HFFc6 (cell line): ENCODE data around the gene TRPC5OS. TPM values are rescaled to one million over a fixed set of nuclear protein-coding genes. Genes with fewer than 3 reads are reported as not detected.

Source experiments
- DNase-seq: peaks from one replicate; pipeline ENCODE4 v3.0.0-alpha.2; 2018
- H3K27ac Mint-ChIP-seq: 2 replicates; pipeline ENCODE4 v1.8.0; 2020; ENCODE audit warnings: mild to moderate bottlenecking, mixed read lengths
- H3K27me3 Mint-ChIP-seq: 2 replicates; pipeline ENCODE4 v1.8.0; 2021; ENCODE audit warnings: mild to moderate bottlenecking, moderate library complexity, mixed read lengths; ENCODE audit not compliant: insufficient read depth
- H3K36me3 Mint-ChIP-seq: 2 replicates; pipeline ENCODE4 v1.8.0; 2021; ENCODE audit warnings: low read depth, mixed read lengths
- H3K4me1 Mint-ChIP-seq: 2 replicates; pipeline ENCODE4 v1.8.0; 2020; ENCODE audit warnings: low read depth, mixed read lengths
- H3K4me3 Mint-ChIP-seq: 2 replicates; pipeline ENCODE4 v1.8.0; 2020; ENCODE audit warnings: mild to moderate bottlenecking, moderate library complexity, mixed read lengths
- H3K9me3 Mint-ChIP-seq: 2 replicates; pipeline ENCODE4 v1.8.0; 2020; ENCODE audit warnings: mild to moderate bottlenecking, mixed read lengths
- total RNA-seq, 6 experiments: library from RNA; stranded (reverse); fragmentation: NEBNext Ultra II Directional; extraction: Animal tissue kit (Norgen Biotek cat#: 25700); gene quantifications; 2 replicates in 1 of 6; 3 replicates in 5 of 6; pipeline ENCODE4 v1.2.3, GENCODE V29; 2021
- TF ChIP-seq, protein P1 (sequence below): fragments of 200-600 bp; sonication (generic); IDR thresholded peaks from 2 replicates; pipeline ENCODE4 v1.5.0; 2021; ENCODE audit warnings: antibody characterized with exemption, mild to moderate bottlenecking

TRPC5OS gene
- total RNA-seq, 6 experiments from 2014 or later, result not detected

DNA sequence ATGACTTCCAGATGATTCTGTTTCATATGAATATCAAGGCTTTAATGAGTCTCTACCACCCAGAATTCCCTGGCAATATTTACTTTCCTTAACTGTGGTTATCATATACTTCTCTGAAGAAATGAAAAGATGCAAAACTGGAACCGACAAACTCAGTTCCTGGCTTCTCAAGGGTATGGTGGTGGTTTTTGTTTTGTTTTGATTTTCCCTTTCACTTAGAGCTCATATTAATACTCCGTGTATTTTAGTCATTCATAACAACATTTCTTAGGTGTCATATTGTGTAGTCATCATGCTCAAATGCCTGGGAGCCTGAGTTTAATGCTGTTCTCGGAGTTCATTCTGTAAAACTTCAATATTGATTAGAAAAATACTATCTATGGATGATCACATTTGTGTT lies 665 bp downstream of the TRPC5OS start:
- Mint-ChIP-seq H3K4me3 (no peak overlapping the region), H3K36me3 (no peaks in the 10 kb centered on the region), H3K4me1 (no peaks in the 10 kb centered on the region), H3K9me3 (no peaks in the 10 kb centered on the region; the same call in 1 of the 2 replicates), H3K27ac (no peak overlapping the region), H3K27me3 (no peaks in the 10 kb centered on the region)
- TF ChIP-seq, protein P1, sequence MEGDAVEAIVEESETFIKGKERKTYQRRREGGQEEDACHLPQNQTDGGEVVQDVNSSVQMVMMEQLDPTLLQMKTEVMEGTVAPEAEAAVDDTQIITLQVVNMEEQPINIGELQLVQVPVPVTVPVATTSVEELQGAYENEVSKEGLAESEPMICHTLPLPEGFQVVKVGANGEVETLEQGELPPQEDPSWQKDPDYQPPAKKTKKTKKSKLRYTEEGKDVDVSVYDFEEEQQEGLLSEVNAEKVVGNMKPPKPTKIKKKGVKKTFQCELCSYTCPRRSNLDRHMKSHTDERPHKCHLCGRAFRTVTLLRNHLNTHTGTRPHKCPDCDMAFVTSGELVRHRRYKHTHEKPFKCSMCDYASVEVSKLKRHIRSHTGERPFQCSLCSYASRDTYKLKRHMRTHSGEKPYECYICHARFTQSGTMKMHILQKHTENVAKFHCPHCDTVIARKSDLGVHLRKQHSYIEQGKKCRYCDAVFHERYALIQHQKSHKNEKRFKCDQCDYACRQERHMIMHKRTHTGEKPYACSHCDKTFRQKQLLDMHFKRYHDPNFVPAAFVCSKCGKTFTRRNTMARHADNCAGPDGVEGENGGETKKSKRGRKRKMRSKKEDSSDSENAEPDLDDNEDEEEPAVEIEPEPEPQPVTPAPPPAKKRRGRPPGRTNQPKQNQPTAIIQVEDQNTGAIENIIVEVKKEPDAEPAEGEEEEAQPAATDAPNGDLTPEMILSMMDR, result no peak
- no peak for DNase-seq

DNA sequence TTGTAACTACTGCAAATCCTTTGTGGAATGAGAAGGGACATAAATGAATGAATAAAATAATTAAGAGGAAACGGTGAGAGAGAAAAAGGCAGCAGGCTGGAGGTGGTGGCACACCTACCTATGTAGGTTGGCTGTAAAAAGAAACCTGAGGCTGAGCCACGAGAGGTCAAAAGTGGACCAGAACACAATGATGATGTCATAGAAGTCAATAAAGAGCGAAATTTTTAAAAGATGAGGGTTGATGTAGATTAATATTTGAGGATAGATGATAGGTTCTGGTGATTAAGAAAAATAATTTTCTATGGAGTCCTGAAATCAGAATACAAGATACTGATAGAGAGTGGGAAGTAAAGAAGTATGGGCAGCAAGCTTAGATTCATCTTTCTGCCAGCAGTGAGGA lies 1.7 kb downstream of the TRPC5OS start:
- no peaks in the 10 kb centered on the region for H3K4me1 Mint-ChIP-seq
- no peak overlapping the region for H3K4me3 Mint-ChIP-seq
- TF ChIP-seq, protein P1, result no peak
- no peaks in the 10 kb centered on the region; the same call in 1 of the 2 replicates for H3K9me3 Mint-ChIP-seq
- no peaks in the 10 kb centered on the region for H3K27me3 Mint-ChIP-seq
- no peak overlapping the region for H3K27ac Mint-ChIP-seq
- H3K36me3 Mint-ChIP-seq, result no peaks in the 10 kb centered on the region
- no peak for DNase-seq

DNA sequence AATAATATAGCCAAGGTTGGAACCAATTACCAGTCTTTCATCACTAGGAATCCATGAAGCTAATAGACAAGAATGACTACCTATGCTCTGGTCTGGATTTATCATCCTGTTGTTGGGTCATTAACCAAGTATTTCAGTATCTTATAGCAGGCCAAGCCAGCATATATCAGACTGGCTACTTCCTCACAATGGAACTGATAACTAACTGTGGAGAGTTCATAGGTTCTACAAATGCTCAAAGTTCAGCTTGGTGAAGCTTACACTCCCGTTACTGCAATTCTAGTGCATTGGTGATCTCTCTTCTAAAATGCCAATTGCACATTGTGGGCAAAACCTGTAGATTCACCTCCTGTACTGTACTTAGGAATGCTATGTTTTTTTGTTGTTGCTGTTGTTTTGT lies 4.8 kb downstream of the TRPC5OS start:
- TF ChIP-seq, protein P1, result no peak
- H3K27ac Mint-ChIP-seq, result no peak overlapping the region
- no peaks in the 10 kb centered on the region for H3K36me3 Mint-ChIP-seq
- no peak for DNase-seq
- H3K27me3 Mint-ChIP-seq, result no peaks in the 10 kb centered on the region
- H3K4me1 Mint-ChIP-seq, result no peaks in the 10 kb centered on the region
- H3K9me3 Mint-ChIP-seq, result no peaks in the 10 kb centered on the region; the same call in 1 of the 2 replicates
- H3K4me3 Mint-ChIP-seq, result no peak overlapping the region

DNA sequence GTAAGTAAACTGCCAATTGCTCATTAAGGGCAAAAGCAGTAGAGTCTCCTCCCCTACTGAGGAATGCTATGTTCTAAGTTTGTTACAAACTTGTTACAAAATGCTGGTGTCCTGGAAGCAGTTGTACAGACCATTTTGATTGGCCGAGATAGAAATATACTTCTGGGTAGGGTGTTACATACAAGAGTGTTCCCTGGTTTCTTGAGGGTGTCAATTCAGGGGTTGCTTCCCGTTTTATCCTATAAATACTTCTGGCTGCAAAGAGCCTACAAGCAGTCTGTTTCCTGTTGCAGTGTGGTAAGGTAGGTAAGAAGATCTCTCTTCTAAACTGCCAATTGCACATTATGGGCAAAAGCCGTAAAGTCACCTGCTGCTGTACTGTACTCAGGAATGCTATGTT lies 5.7 kb downstream of the TRPC5OS start:
- TF ChIP-seq, protein P1, result no peak
- Mint-ChIP-seq H3K9me3 (no peaks in the 10 kb centered on the region; the same call in 1 of the 2 replicates), H3K27ac (no peak overlapping the region), H3K27me3 (no peaks in the 10 kb centered on the region), H3K36me3 (no peaks in the 10 kb centered on the region), H3K4me1 (no peaks in the 10 kb centered on the region), H3K4me3 (no peak overlapping the region)
- no peak for DNase-seq

DNA sequence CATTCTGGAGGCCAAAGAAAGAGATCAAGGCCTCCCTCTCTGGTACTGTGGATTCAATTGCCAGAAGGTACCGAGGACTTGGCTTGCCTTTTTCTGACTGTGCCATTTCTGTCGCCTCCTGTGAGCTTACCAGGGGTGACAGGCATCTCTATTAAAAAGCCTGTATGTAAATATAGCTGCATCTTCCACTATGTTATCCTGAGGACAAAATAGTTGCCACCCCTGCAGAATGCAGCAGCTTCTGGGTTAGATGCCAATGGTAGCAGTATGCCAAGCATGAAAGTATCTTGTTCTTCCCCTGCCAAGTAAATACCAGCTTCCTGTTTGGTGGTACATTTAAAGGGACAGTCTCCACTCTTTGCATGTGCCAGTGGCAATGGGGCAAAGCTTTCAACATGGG lies 10.7 kb downstream of the TRPC5OS start:
- DNase-seq, result no peak
- Mint-ChIP-seq H3K4me1 (no peaks in the 10 kb centered on the region), H3K4me3 (no peak overlapping the region), H3K36me3 (no peaks in the 10 kb centered on the region), H3K9me3 (peaks cover 11% of the 10 kb centered on the region), H3K27ac (no peak overlapping the region), H3K27me3 (no peaks in the 10 kb centered on the region)
- TF ChIP-seq, protein P1, result no peak

DNA sequence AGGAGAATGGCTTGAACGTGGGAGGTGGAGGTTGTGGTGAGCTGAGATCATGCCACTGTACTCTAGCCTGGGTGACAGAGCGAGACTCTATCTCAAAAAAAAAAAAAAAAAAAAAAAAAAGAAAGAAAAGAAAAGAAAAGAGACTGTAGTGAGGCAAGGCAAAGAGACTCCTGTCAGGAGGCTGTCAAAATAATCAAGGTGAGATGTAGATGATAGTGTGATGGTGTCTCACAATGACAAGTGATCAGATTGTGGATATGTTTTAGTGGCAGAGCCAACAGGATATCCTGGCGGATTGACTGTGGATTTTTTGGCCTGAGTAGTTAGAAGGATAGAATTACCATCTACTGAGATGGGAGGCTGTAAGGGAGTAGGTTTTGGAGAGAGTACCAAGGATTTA lies 12.6 kb downstream of the TRPC5OS start:
- H3K27me3 Mint-ChIP-seq, result no peaks in the 10 kb centered on the region
- no peak for DNase-seq
- H3K9me3 Mint-ChIP-seq, result peaks cover 11% of the 10 kb centered on the region
- H3K36me3 Mint-ChIP-seq, result no peaks in the 10 kb centered on the region
- no peaks in the 10 kb centered on the region for H3K4me1 Mint-ChIP-seq
- H3K4me3 Mint-ChIP-seq, result no peak overlapping the region
- TF ChIP-seq, protein P1, result no peak
- no peak overlapping the region for H3K27ac Mint-ChIP-seq
